ENCODE results near the gene AK9. TPM values are rescaled to one million over a fixed set of nuclear protein-coding genes. Genes with fewer than 3 reads are reported as not detected.

Gene AK9
- total and polyA plus RNA-seq, 9 of the 15 experiments (the other 6 are each of a cell fraction or from before 2014, with no cell fraction given): 0.59 to 1.9 (median 1.2) TPM

GRCh38 chr6:109455437-109456110 lies 235.4 kb downstream of the AK9 start, which contains the start of gene MICAL1 (continued):
- TF ChIP-seq, protein P1, sequence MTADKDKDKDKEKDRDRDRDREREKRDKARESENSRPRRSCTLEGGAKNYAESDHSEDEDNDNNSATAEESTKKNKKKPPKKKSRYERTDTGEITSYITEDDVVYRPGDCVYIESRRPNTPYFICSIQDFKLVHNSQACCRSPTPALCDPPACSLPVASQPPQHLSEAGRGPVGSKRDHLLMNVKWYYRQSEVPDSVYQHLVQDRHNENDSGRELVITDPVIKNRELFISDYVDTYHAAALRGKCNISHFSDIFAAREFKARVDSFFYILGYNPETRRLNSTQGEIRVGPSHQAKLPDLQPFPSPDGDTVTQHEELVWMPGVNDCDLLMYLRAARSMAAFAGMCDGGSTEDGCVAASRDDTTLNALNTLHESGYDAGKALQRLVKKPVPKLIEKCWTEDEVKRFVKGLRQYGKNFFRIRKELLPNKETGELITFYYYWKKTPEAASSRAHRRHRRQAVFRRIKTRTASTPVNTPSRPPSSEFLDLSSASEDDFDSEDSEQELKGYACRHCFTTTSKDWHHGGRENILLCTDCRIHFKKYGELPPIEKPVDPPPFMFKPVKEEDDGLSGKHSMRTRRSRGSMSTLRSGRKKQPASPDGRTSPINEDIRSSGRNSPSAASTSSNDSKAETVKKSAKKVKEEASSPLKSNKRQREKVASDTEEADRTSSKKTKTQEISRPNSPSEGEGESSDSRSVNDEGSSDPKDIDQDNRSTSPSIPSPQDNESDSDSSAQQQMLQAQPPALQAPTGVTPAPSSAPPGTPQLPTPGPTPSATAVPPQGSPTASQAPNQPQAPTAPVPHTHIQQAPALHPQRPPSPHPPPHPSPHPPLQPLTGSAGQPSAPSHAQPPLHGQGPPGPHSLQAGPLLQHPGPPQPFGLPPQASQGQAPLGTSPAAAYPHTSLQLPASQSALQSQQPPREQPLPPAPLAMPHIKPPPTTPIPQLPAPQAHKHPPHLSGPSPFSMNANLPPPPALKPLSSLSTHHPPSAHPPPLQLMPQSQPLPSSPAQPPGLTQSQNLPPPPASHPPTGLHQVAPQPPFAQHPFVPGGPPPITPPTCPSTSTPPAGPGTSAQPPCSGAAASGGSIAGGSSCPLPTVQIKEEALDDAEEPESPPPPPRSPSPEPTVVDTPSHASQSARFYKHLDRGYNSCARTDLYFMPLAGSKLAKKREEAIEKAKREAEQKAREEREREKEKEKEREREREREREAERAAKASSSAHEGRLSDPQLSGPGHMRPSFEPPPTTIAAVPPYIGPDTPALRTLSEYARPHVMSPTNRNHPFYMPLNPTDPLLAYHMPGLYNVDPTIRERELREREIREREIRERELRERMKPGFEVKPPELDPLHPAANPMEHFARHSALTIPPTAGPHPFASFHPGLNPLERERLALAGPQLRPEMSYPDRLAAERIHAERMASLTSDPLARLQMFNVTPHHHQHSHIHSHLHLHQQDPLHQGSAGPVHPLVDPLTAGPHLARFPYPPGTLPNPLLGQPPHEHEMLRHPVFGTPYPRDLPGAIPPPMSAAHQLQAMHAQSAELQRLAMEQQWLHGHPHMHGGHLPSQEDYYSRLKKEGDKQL (CRISPR knock-in tag; IDR thresholded peaks at IDR 0.05; ENCODE audit: borderline replicate concordance): no peak
- no peak for TF ChIP-seq SP2 (IDR thresholded peaks at IDR 0.05; ENCODE audit: extremely low read depth, low read depth, low read length, poor library complexity, severe bottlenecking)
- no peak for TF ChIP-seq XRCC3 (IDR thresholded peaks at IDR 0.05)
- TF ChIP-seq GATA2 (CRISPR knock-in tag; IDR thresholded peaks at IDR 0.05): no peak
- TF ChIP-seq ZNF655 (CRISPR knock-in tag; IDR thresholded peaks at IDR 0.05): no peak
- TF ChIP-seq NCOA1 (IDR thresholded peaks at IDR 0.05; ENCODE audit: low read depth): no peak
- TF ChIP-seq ELK3 (CRISPR knock-in tag; IDR thresholded peaks at IDR 0.05): no peak
- TF ChIP-seq ZNF551 (CRISPR knock-in tag; IDR thresholded peaks at IDR 0.05): no peak
- TF ChIP-seq BMI1 (IDR thresholded peaks at IDR 0.05; ENCODE audit: low read length): no peak
- TF ChIP-seq ZNF354B (CRISPR knock-in tag; IDR thresholded peaks at IDR 0.05): no peak
- TF ChIP-seq ESRRA (IDR thresholded peaks at IDR 0.05; ENCODE audit: borderline replicate concordance, low read depth): no peak
- no peak for TF ChIP-seq E2F1 (CRISPR knock-in tag; IDR thresholded peaks at IDR 0.05)
- TF ChIP-seq NRF1 (conservative IDR thresholded peaks at IDR 0.05 in 1 of 2, IDR thresholded peaks at IDR 0.05 in 1 of 2): peak; percentile 57 to 65
- no peak for TF ChIP-seq CHCHD3 (CRISPR knock-in tag; IDR thresholded peaks at IDR 0.05)
- TF ChIP-seq MBD2 (IDR thresholded peaks at IDR 0.05; ENCODE audit: borderline replicate concordance, low read depth): 0 out of 2 replicates have a peak, but pooled peaks have one; percentile 4
- 0 out of 4 replicates have a peak, but pooled peaks of 1 of the 2 experiments have one; percentile 20 for TF ChIP-seq RCOR1 (IDR thresholded peaks at IDR 0.05; ENCODE audit: borderline replicate concordance in 1 of 2, low read depth in 2 of 2, low read length in 2 of 2)
- TF ChIP-seq PHF8 (IDR thresholded peaks at IDR 0.05; ENCODE audit: borderline replicate concordance, low read length): peak; percentile 56; the same call in 1 of the 2 replicates
- TF ChIP-seq ZBTB2 (IDR thresholded peaks at IDR 0.05): no peak

All from K562 (cell line).